Left forelimb (tissue), 1 donor: Measurements from ENCODE around the gene LRRC70.
"Not testable (repeated sequence)": the region's sequence is repeated elsewhere in the genome, so short reads cannot be mapped to it uniquely, and the experiment has no call there.

Experiments used
- DNase-seq: peaks from one replicate; pipeline ENCODE4 v3.0.0-alpha.2; 2018; ENCODE audit warnings: low spot score

LRRC70 gene

GRCh38 chr5:62608529-62609511 lies 30.2 kb downstream of the LRRC70 start:
- DNase-seq = no peak

- DNase-seq = no peak
Observed at GRCh38 chr5:62614355-62614754, 35.7 kb downstream of the LRRC70 start.

GRCh38 chr5:62616615-62617277 lies 38.1 kb downstream of the LRRC70 start:
- DNase-seq = no peak

GRCh38 chr5:62617943-62618342 lies 39.3 kb downstream of the LRRC70 start:
- DNase-seq = no peak

- DNase-seq = no peak
Observed at GRCh38 chr5:62620761-62621160, 42.1 kb downstream of the LRRC70 start.

GRCh38 chr5:62621280-62621679 lies 42.7 kb downstream of the LRRC70 start:
- DNase-seq = no peak

GRCh38 chr5:62623271-62623670 lies 44.7 kb downstream of the LRRC70 start:
- no peak for DNase-seq

GRCh38 chr5:62624436-62624835 lies 45.8 kb downstream of the LRRC70 start:
- DNase-seq = not testable (repeated sequence)

- no peak for DNase-seq
Observed at GRCh38 chr5:62626534-62626933, 47.9 kb downstream of the LRRC70 start.

GRCh38 chr5:62627121-62627520 lies 48.5 kb downstream of the LRRC70 start:
- no peak for DNase-seq

- DNase-seq = no peak
Observed at GRCh38 chr5:62627901-62628300, 49.3 kb downstream of the LRRC70 start.
